IMR-90 (cell line): ENCODE results near the gene PSEN2. TPM values are rescaled to one million over a fixed set of nuclear protein-coding genes. Genes with fewer than 3 reads are reported as not detected.
"Not testable (repeated sequence)": the region's sequence is repeated elsewhere in the genome, so short reads cannot be mapped to it uniquely, and the experiment has no call there.

Experiments
- ATAC-seq: fragments of 200-7000 bp; cut with Tn5 transposase; 2 replicates; pipeline ENCODE4 v1.9.1; 2020; ENCODE audit warnings: low read depth, mild to moderate bottlenecking, moderate library complexity
- BruUV-seq: library from RNA; stranded (reverse); fragments of 400-500 nt; replicated peaks from 2 replicates; lab custom pipeline; 2021; lab: Mats Ljungman, UMichigan
- CTCF ChIA-PET: fragments of 300-600 bp; formaldehyde crosslinking; extraction: SDS; loops from one replicate; lab custom pipeline; 2021; ENCODE audit warnings: antibody characterized with exemption; lab: Yijun Ruan, JAX
- POLR2A ChIA-PET: fragments of 300-600 bp; sonication (Branson Sonifier 250); formaldehyde crosslinking; loops from one replicate; lab custom pipeline; 2022; ENCODE audit warnings: antibody characterized with exemption; ENCODE audit not compliant: unreplicated experiment; lab: Charles Lee
- DNase-seq: peaks from one replicate; pipeline ENCODE4 v3.0.0; 2013
- H2AFZ ChIP-seq: replicated peaks from 2 replicates; pipeline ENCODE3; 2013; ENCODE audit warnings: low read length, mild to moderate bottlenecking; ENCODE audit not compliant: poor library complexity
- H2AK5ac ChIP-seq: 2 replicates; pipeline ENCODE4 v1.6.1; 2013; ENCODE audit warnings: low read depth, low read length, inconsistent platforms
- H2AK9ac ChIP-seq: replicated peaks from 2 replicates; pipeline ENCODE3; 2013; ENCODE audit warnings: mild to moderate bottlenecking, low read depth, low read length, moderate library complexity; ENCODE audit not compliant: poor library complexity
- H2BK120ac ChIP-seq: 2 replicates; pipeline ENCODE4 v1.6.1; 2013; ENCODE audit warnings: low read depth, low read length, inconsistent platforms
- H2BK15ac ChIP-seq: 3 replicates; pipeline ENCODE4 v1.6.1; 2013; ENCODE audit warnings: low read depth, low read length, inconsistent platforms
- H2BK20ac ChIP-seq: 2 replicates; pipeline ENCODE4 v1.6.1; 2013; ENCODE audit warnings: low read depth, mild to moderate bottlenecking, inconsistent platforms, low read length, moderate library complexity
- H2BK5ac ChIP-seq: 2 replicates; pipeline ENCODE4 v1.6.1; 2013; ENCODE audit warnings: mild to moderate bottlenecking, low read depth, low read length, inconsistent platforms; ENCODE audit not compliant: poor library complexity, severe bottlenecking
- H3K14ac ChIP-seq: replicated peaks from 2 replicates; pipeline ENCODE4 v1.6.1; 2013; ENCODE audit warnings: low read depth, low read length, inconsistent platforms
- H3K18ac ChIP-seq: 2 replicates; pipeline ENCODE4 v1.6.1; 2013; ENCODE audit warnings: low read depth, low read length, control low read depth
- H3K23ac ChIP-seq: 2 replicates; pipeline ENCODE4 v1.6.1; 2013; ENCODE audit warnings: low read depth, low read length, inconsistent platforms
- H3K27ac ChIP-seq: 2 replicates; pipeline ENCODE4 v1.5.1; 2013; ENCODE audit warnings: mild to moderate bottlenecking, control low read depth, low read length; ENCODE audit not compliant: insufficient read depth
- H3K27me3 ChIP-seq: 2 replicates; pipeline ENCODE4 v1.6.1; 2013; ENCODE audit warnings: low read length; ENCODE audit not compliant: control insufficient read depth, insufficient read depth
- H3K36me3 ChIP-seq: 2 replicates; pipeline ENCODE4 v1.6.1; 2013; ENCODE audit warnings: low read length, mixed read lengths; ENCODE audit not compliant: control insufficient read depth, insufficient read depth
- H3K4ac ChIP-seq: 2 replicates; pipeline ENCODE4 v1.6.1; 2013; ENCODE audit warnings: low read depth, low read length, inconsistent platforms
- H3K4me1 ChIP-seq: 2 replicates; pipeline ENCODE4 v1.6.1; 2013; ENCODE audit warnings: low read length, mixed read lengths; ENCODE audit not compliant: control insufficient read depth, insufficient read depth
- H3K4me2 ChIP-seq: 2 replicates; pipeline ENCODE4 v1.6.1; 2013; ENCODE audit warnings: low read depth, mild to moderate bottlenecking, control low read depth, low read length, moderate library complexity
- H3K4me3 ChIP-seq: 2 replicates; pipeline ENCODE4 v1.5.1; 2013; ENCODE audit warnings: low read depth, mild to moderate bottlenecking, control low read depth, low read length, moderate library complexity; ENCODE audit not compliant: insufficient read depth
- H3K56ac ChIP-seq: 2 replicates; pipeline ENCODE4 v1.6.1; 2013; ENCODE audit warnings: low read length, inconsistent platforms; ENCODE audit not compliant: insufficient read depth; ENCODE audit errors: extremely low read depth
- H3K79me1 ChIP-seq, 2 experiments: 2 replicates each; pipeline ENCODE4 v1.6.1; 2013; ENCODE audit warnings: low read length in 2 of 2, inconsistent platforms in 1 of 2, low read depth in 1 of 2
- H3K9ac ChIP-seq: 2 replicates; pipeline ENCODE4 v1.6.1; 2013; ENCODE audit warnings: low read depth, low read length, control low read depth
- H3K9me1 ChIP-seq: 2 replicates; pipeline ENCODE4 v1.6.1; 2013; ENCODE audit warnings: low read length, inconsistent platforms; ENCODE audit not compliant: insufficient read depth
- H3K9me3 ChIP-seq: 2 replicates; pipeline ENCODE4 v1.6.1; 2013; ENCODE audit warnings: low read length; ENCODE audit not compliant: control insufficient read depth, insufficient read depth
- H4K20me1 ChIP-seq: 2 replicates; pipeline ENCODE4 v1.6.1; 2013; ENCODE audit warnings: low read length, inconsistent platforms; ENCODE audit not compliant: insufficient read depth
- H4K5ac ChIP-seq: 2 replicates; pipeline ENCODE4 v1.6.1; 2013; ENCODE audit warnings: mild to moderate bottlenecking, low read depth, low read length, control low read depth
- H4K8ac ChIP-seq, 2 experiments: 2 replicates each; pipeline ENCODE4 v1.6.1; 2013; ENCODE audit warnings: low read depth in 2 of 2, low read length in 2 of 2, control low read depth in 1 of 2, inconsistent platforms in 1 of 2
- H4K91ac ChIP-seq: 2 replicates; pipeline ENCODE4 v1.6.1; 2013; ENCODE audit warnings: low read depth, low read length, inconsistent platforms; ENCODE audit not compliant: insufficient read depth
- WGBS, 2 experiments: methylation state at CpG; one replicate each; pipeline versions ENCODE4 v1.1.5 to v1.1.7; 2013; ENCODE audit warnings: missing lambda C conversion rate in 2 of 2; ENCODE audit not compliant: insufficient read length in 1 of 2; ENCODE audit errors: extremely low coverage in 2 of 2; 5-methylcytosine and 5-hydroxymethylcytosine counted together
- dilution Hi-C: fragments of 300-500 bp; cut with HindIII; formaldehyde crosslinking; loops from one replicate; pipeline ENCODE4 v1.14.3; 2018; ENCODE audit warnings: low sequenced_read_pairs; ENCODE audit not compliant: unreplicated experiment
- in situ Hi-C: fragments of 300-500 bp; cut with MboI; formaldehyde crosslinking; loops from 3 replicates; pipeline ENCODE4 v1.14.3; 2019; ENCODE audit warnings: low sequenced_read_pairs, inconsistent platforms, mixed read lengths
- intact Hi-C: fragments of 100-400 bp; cut with micrococcal nuclease; formaldehyde crosslinking; loops from 2 replicates; pipeline ENCODE4 v1.10.0; 2022
- polyA plus RNA-seq, 3 experiments: library from polyadenylated mRNA; depleted of rRNA; stranded (reverse); fragments of >200 nt; gene quantifications; 2 replicates each; pipeline ENCODE4 v1.2.3, GENCODE V29; 2012; ENCODE audit warnings: low replicate concordance in 1 of 3
- total RNA-seq: library from RNA; depleted of rRNA; stranded (reverse); fragments of >200 nt; gene quantifications from 2 replicates; pipeline ENCODE4 v1.2.3, GENCODE V29; 2012

PSEN2 gene
- total and polyA plus RNA-seq, 2 of the 4 experiments (the other 2 are of a cell fraction): 15.0 to 24.4 TPM

- H2BK120ac ChIP-seq, H3K4me2 ChIP-seq, H4K8ac ChIP-seq, H3K4ac ChIP-seq, ATAC-seq, H2BK5ac ChIP-seq, H2AK5ac ChIP-seq, H2AK9ac ChIP-seq, H3K9me1 ChIP-seq, H4K91ac ChIP-seq, H3K79me1 ChIP-seq, H3K9ac ChIP-seq, H4K5ac ChIP-seq, H2BK15ac ChIP-seq, H3K18ac ChIP-seq, H3K14ac ChIP-seq, H2AFZ ChIP-seq, DNase-seq, H3K27me3 ChIP-seq, H3K56ac ChIP-seq, H3K23ac ChIP-seq, H3K4me1 ChIP-seq, POLR2A ChIA-PET, H3K27ac ChIP-seq, H3K9me3 ChIP-seq, H3K4me3 ChIP-seq, intact Hi-C loops, dilution Hi-C loops, H3K36me3 ChIP-seq, CTCF ChIA-PET, BruUV-seq, H4K20me1 ChIP-seq, H2BK20ac ChIP-seq: not testable (repeated sequence)
- in situ Hi-C loops: loop anchor here (10.0 kb wide), 1 partner anchor 601 kb away; no protein-coding TSS in a partner anchor
- WGBS, 2 experiments: 54% methylated on average over 4 of the region's 6 CpGs; no CpG with 5 or more reads in 1 of the 2 experiments
Measured at GRCh38 chr1:226834179-226834578, 36.2 kb upstream of the PSEN2 start.

GRCh38 chr1:226835396-226835795, 35.0 kb upstream of the PSEN2 start:
- H3K4ac ChIP-seq, H3K18ac ChIP-seq, dilution Hi-C loops, DNase-seq, BruUV-seq, H3K56ac ChIP-seq, H3K4me3 ChIP-seq, H4K5ac ChIP-seq, H3K23ac ChIP-seq, H2AK5ac ChIP-seq, H2BK15ac ChIP-seq, H3K4me1 ChIP-seq, H2BK5ac ChIP-seq, H2AK9ac ChIP-seq, H3K4me2 ChIP-seq, H2AFZ ChIP-seq, ATAC-seq, H3K79me1 ChIP-seq, H4K20me1 ChIP-seq, H3K9me3 ChIP-seq, H3K9me1 ChIP-seq, H2BK120ac ChIP-seq, H3K14ac ChIP-seq, H3K9ac ChIP-seq, POLR2A ChIA-PET, H3K27ac ChIP-seq, CTCF ChIA-PET, H4K8ac ChIP-seq, H3K27me3 ChIP-seq, H3K36me3 ChIP-seq, H4K91ac ChIP-seq, H2BK20ac ChIP-seq, intact Hi-C loops: not testable (repeated sequence)
- WGBS, 2 experiments: 86% methylated on average over 4 of the region's 7 CpGs; no CpG with 5 or more reads in 1 of the 2 experiments
- in situ Hi-C loops: loop anchor here (10.0 kb wide), 1 partner anchor 599 kb away; no protein-coding TSS in a partner anchor
